ENCODE measurements around the gene DNAJB14.

GRCh38 chr4:99860521-99860920 lies 85.9 kb downstream of the DNAJB14 start:
- TF ChIP-seq CTCF (IDR thresholded peaks at IDR 0.05; ENCODE audit: borderline replicate concordance, extremely low read depth, low read length, poor library complexity, severe bottlenecking) (no peak), EZH2 (IDR thresholded peaks at IDR 0.05; ENCODE audit: borderline replicate concordance, low read depth, low read length, severe bottlenecking) (no peak)
